ENCODE data around the gene CCDC88C.
"Not testable (repeated sequence)": the region's sequence is repeated elsewhere in the genome, so short reads cannot be mapped to it uniquely, and the experiment has no call there.

CCDC88C gene

GRCh38 chr14:91261986-91262549 is 155.6 kb downstream of the CCDC88C start:
- no peak for DNase-seq

- no peak for DNase-seq
These were observed 156.5 kb downstream of the CCDC88C start for GRCh38 chr14:91261115-91261514.

- no peak for DNase-seq
These were observed 158.7 kb downstream of the CCDC88C start for GRCh38 chr14:91258876-91259275.

GRCh38 chr14:91258011-91258618 is 159.5 kb downstream of the CCDC88C start:
- no peak for DNase-seq

GRCh38 chr14:91257328-91258010 is 160.2 kb downstream of the CCDC88C start:
- peak; percentile 32 for DNase-seq

- DNase-seq, result no peak
These were observed 161.0 kb downstream of the CCDC88C start for GRCh38 chr14:91256661-91257060.

- peak; percentile 37 for DNase-seq
These were observed 162.5 kb downstream of the CCDC88C start for GRCh38 chr14:91255026-91255695.

GRCh38 chr14:91254461-91254860 is 163.2 kb downstream of the CCDC88C start:
- DNase-seq, result no peak

GRCh38 chr14:91253795-91254323 is 163.8 kb downstream of the CCDC88C start:
- no peak for DNase-seq

GRCh38 chr14:91252871-91253794 is 164.5 kb downstream of the CCDC88C start:
- DNase-seq, result no peak

GRCh38 chr14:91250912-91251311 is 166.7 kb downstream of the CCDC88C start:
- no peak for DNase-seq

- DNase-seq, result peak; percentile 99
These were observed 167.6 kb downstream of the CCDC88C start for GRCh38 chr14:91249841-91250616.

GRCh38 chr14:91246051-91246852 is 171.4 kb downstream of the CCDC88C start:
- peak; percentile 53 for DNase-seq

GRCh38 chr14:91245616-91246015 is 172.0 kb downstream of the CCDC88C start:
- not testable (repeated sequence) for DNase-seq

GRCh38 chr14:91245029-91245428 is 172.6 kb downstream of the CCDC88C start:
- no peak for DNase-seq

GRCh38 chr14:91244501-91244901 is 173.1 kb downstream of the CCDC88C start, which contains the start of gene GPR68:
GPR68 (minus strand) TSS chr14:91244704; CDS start chr14:91235050, 9,654 bp downstream.
- DNase-seq, result peak; percentile 65

- no peak for DNase-seq
These were observed 174.5 kb downstream of the CCDC88C start for GRCh38 chr14:91243074-91243471.

GRCh38 chr14:91242635-91243034 is 175.0 kb downstream of the CCDC88C start:
- DNase-seq, result no peak

- DNase-seq, result no peak
These were observed 175.8 kb downstream of the CCDC88C start for GRCh38 chr14:91241863-91242262.

GRCh38 chr14:91238661-91239060 is 179.0 kb downstream of the CCDC88C start:
- DNase-seq, result no peak

GRCh38 chr14:91238085-91238484 is 179.5 kb downstream of the CCDC88C start:
- no peak for DNase-seq
